ENCODE measurements around the gene RAD51B. TPM values are rescaled to one million over a fixed set of nuclear protein-coding genes. Genes with fewer than 3 reads are reported as not detected.

Gene RAD51B
- total RNA-seq, 4 donors from 2014 or later: 5.0 to 31.8 (median 20.6) TPM

GRCh38 chr14:67941456-67942018, 122.0 kb downstream of the RAD51B start:
- Histone ChIP-seq H3K9me3 (no peaks in the 10 kb centered on the region), H3K4me3 (no peak overlapping the region), H3K27ac (peak overlapping the region; percentile 78 to 85 (median 80)), H3K4me1 (peaks cover 25 to 55% (median 33%) of the 10 kb centered on the region in 4 donors), H3K27me3 (no peaks in the 10 kb centered on the region), H3K36me3 (no peaks in the 10 kb centered on the region)
- no peak for DNase-seq
- 37% methylated on average over 1 of the region's 1 CpG; no CpG with 5 or more reads in 1 of the 2 donors for WGBS, 2 donors (ENCODE audit: low coverage in 1 of 2)
- in situ Hi-C loops (cut with MboI; ENCODE audit: low pct_ligation_motif_present in 1 of 4, low pct_unique_long_range_greater_than_20kb in 1 of 4, low sequenced_read_pairs in 3 of 4) (loop anchor here in 3 of 4 donors (10.0 to 25.0 kb wide), 3 partner anchors 296 to 596 kb away; no protein-coding TSS in a partner anchor), intact Hi-C loops (cut with DNase I; ENCODE audit: low total_unique reads) (loop anchor here (1.0 to 10.0 kb wide), 2 partner anchors 303 to 854 kb away; no protein-coding TSS in a partner anchor)
- no peak for TF ChIP-seq CTCF (IDR thresholded peaks at IDR 0.05)
- TF ChIP-seq POLR2A (IDR thresholded peaks at IDR 0.05): no peak
- no peak for TF ChIP-seq EP300 (IDR thresholded peaks at IDR 0.05; ENCODE audit: low read depth)
- no peak for TF ChIP-seq POLR2AphosphoS5 (IDR thresholded peaks at IDR 0.05)

- intact Hi-C loops (cut with DNase I; ENCODE audit: low total_unique reads): loop anchor here (1.0 to 10.0 kb wide), 2 partner anchors 303 to 853 kb away; no protein-coding TSS in a partner anchor
- TF ChIP-seq POLR2A (IDR thresholded peaks at IDR 0.05): no peak
- TF ChIP-seq POLR2AphosphoS5 (IDR thresholded peaks at IDR 0.05): peak in 2 of 3 donors; percentile 15 to 37
- H3K27me3 ChIP-seq: no peaks in the 10 kb centered on the region
- no peak for DNase-seq
- no peak overlapping the region for H3K4me3 ChIP-seq
- no peaks in the 10 kb centered on the region for H3K9me3 ChIP-seq
- in situ Hi-C loops (cut with MboI; ENCODE audit: low pct_ligation_motif_present in 1 of 4, low pct_unique_long_range_greater_than_20kb in 1 of 4, low sequenced_read_pairs in 3 of 4): loop anchor here in 3 of 4 donors (10.0 to 25.0 kb wide), 3 partner anchors 295 to 595 kb away; no protein-coding TSS in a partner anchor
- WGBS, 2 donors (ENCODE audit: low coverage in 1 of 2): 60 to 70% methylated on average over 4 of the region's 4 CpGs
- peak overlapping the region; percentile 78 to 85 (median 80) for H3K27ac ChIP-seq
- H3K36me3 ChIP-seq: no peaks in the 10 kb centered on the region
- peaks cover 25 to 55% (median 33%) of the 10 kb centered on the region in 4 donors for H3K4me1 ChIP-seq
Observed at GRCh38 chr14:67942080-67942710, 122.6 kb downstream of the RAD51B start.

- H3K27me3 ChIP-seq: no peaks in the 10 kb centered on the region
- H3K4me3 ChIP-seq: no peak overlapping the region
- peak overlapping the region; percentile 78 to 85 (median 80) for H3K27ac ChIP-seq
- peak; percentile 75 for DNase-seq
- intact Hi-C loops (cut with DNase I; ENCODE audit: low total_unique reads) (loop anchor here (10.0 kb wide), 1 partner anchor 301 kb away; no protein-coding TSS in a partner anchor), in situ Hi-C loops (cut with MboI; ENCODE audit: low pct_ligation_motif_present in 1 of 4, low pct_unique_long_range_greater_than_20kb in 1 of 4, low sequenced_read_pairs in 3 of 4) (loop anchor here in 3 of 4 donors (10.0 to 25.0 kb wide), 3 partner anchors 293 to 593 kb away; no protein-coding TSS in a partner anchor)
- H3K4me1 ChIP-seq: peaks cover 25 to 55% (median 33%) of the 10 kb centered on the region in 4 donors
- H3K36me3 ChIP-seq: no peaks in the 10 kb centered on the region
- 15% methylated on average over 2 to 3 of the region's 3 CpGs for WGBS, 2 donors (ENCODE audit: low coverage in 1 of 2)
- TF ChIP-seq POLR2AphosphoS5 (IDR thresholded peaks at IDR 0.05) (no peak), POLR2A (IDR thresholded peaks at IDR 0.05) (no peak), CTCF (IDR thresholded peaks at IDR 0.05) (peak; percentile 62 to 95 (median 70)), EP300 (IDR thresholded peaks at IDR 0.05; ENCODE audit: low read depth) (no peak)
- H3K9me3 ChIP-seq: no peaks in the 10 kb centered on the region
Observed at GRCh38 chr14:67943947-67944346, 124.4 kb downstream of the RAD51B start.

GRCh38 chr14:67944605-67945004, 125.0 kb downstream of the RAD51B start:
- Histone ChIP-seq H3K9me3 (no peaks in the 10 kb centered on the region), H3K36me3 (no peaks in the 10 kb centered on the region), H3K4me1 (peaks cover 25 to 55% (median 33%) of the 10 kb centered on the region in 4 donors), H3K4me3 (no peak overlapping the region), H3K27ac (peak overlapping the region; percentile 78 to 85 (median 80)), H3K27me3 (no peaks in the 10 kb centered on the region)
- 81 to 83% methylated on average over 1 of the region's 1 CpG for WGBS, 2 donors (ENCODE audit: low coverage in 1 of 2)
- intact Hi-C loops (cut with DNase I; ENCODE audit: low total_unique reads): loop anchor here (10.0 kb wide), 1 partner anchor 300 kb away; no protein-coding TSS in a partner anchor
- in situ Hi-C loops (cut with MboI; ENCODE audit: low pct_ligation_motif_present in 1 of 4, low pct_unique_long_range_greater_than_20kb in 1 of 4, low sequenced_read_pairs in 3 of 4): loop anchor here in 3 of 4 donors (10.0 to 25.0 kb wide), 3 partner anchors 293 to 593 kb away; no protein-coding TSS in a partner anchor
- no peak for DNase-seq
- TF ChIP-seq CTCF (IDR thresholded peaks at IDR 0.05): peak in 1 of 5 experiments; percentile 9
- no peak for TF ChIP-seq EP300 (IDR thresholded peaks at IDR 0.05; ENCODE audit: low read depth)
